HG03025 (cell line): Measurements from ENCODE around the gene CACNA1D.

Source experiments
- ATAC-seq: cut with Tn5 transposase; IDR thresholded peaks from one replicate; pipeline ENCODE4 v1.9.1; 2021; ENCODE audit warnings: mild to moderate bottlenecking, moderate library complexity; ENCODE audit not compliant: unreplicated experiment, low FRiP score

CACNA1D gene

DNA sequence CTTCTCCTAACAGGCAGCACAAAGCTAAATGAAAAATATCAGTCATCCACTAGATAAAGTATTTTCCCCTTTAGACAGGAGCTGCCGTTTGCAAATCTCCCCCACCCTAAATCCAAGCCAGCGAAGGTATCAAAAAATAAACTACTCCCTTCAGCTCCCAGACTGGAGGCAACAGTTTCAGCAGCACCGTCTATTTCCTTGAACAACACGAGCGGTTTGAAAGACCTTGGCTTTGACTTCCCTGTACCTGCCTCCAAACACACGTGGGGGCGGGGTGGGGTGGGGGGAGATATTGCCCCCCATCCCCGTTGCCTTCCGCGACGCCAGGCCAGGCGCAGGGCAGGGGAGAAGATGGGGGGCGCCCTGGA, 832 bp upstream of the CACNA1D start:
- no peak for ATAC-seq

DNA sequence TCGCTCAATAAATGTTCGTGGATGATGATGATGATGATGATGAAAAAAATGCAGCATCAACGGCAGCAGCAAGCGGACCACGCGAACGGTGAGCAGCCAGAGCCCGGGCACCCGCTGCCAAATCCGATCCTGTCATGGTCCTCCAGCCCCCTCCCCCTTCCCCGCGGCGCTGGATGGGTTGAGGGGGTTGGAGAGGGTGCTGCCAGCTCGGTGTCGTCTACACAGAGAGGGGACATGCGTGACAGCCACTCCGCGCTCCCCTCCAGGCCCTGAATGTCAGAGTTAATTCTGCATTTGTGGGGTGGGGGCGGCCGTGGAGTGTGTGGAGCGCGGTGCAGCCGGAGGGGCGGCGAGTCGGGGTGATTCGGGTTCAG, 722 bp downstream of the CACNA1D start:
- no peak for ATAC-seq

DNA sequence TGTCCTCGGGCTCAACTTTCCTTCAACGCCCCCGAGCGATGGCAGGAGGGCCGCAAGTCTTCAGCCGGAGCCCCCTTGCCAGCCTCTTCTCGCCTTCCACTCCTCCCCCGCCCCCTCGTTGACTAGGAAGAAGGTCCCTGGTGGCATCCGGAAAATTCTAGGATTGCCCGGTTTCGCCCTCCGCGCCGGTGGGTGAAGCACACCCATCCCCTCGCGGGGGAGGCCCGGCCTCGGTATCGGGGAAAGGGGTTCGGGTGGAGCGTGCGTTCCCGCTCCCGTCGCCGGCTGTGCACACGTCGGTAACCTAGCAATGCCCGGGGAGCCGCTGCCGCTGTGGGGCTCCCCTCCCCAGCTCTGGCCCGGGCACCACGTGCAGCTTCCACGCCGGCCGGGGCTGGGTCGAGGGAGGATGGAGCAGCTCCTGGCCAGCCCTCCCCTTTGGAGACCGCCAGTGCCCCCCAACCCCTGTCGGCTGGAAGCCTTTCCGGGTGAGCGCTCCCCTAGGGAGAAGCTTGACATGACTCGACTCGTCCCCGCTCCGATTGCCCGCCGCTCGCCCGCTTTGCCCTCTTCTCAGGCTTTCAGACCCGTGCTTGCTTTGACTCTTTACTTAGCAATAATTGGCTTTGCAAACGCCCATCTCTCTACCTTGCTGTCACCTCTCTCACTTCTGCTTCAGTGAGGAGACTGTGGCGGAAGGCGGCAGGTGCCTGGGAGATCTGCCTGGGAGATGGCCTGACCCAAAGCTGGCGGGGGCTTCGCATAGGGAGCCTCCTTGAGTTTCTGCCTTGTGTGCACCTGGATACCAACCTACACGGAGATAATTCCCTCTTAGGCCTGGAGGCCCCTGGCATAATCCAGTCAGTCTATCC, 1.3 kb downstream of the CACNA1D start:
- no peak for ATAC-seq

DNA sequence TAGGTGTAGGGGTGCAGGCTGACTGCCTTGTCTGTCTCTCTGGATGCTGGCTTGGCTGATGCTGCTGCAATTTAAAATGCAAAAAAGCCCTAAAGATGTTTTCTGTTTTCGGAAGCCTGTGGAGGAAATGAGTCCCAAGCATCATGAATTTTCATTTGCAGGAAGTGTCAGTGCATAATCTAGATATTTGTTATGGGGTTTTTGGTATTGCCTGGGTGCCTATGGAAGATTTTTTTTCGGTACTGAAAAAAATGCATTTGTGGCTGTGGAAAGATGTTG, 1.9 kb downstream of the CACNA1D start:
- ATAC-seq = no peak

DNA sequence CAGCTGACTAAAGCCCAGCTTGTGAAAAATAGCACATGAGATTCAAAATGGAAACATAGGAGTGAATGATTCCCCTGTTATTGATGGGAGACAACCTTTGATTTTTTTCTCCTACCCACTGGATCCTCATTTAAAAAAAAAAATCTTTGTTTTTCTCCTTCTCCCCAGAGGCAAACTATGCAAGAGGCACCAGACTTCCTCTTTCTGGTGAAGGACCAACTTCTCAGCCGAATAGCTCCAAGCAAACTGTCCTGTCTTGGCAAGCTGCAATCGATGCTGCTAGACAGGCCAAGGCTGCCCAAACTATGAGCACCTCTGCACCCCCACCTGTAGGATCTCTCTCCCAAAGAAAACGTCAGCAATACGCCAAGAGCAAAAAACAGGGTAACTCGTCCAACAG, 2.6 kb downstream of the CACNA1D start:
- no peak for ATAC-seq

DNA sequence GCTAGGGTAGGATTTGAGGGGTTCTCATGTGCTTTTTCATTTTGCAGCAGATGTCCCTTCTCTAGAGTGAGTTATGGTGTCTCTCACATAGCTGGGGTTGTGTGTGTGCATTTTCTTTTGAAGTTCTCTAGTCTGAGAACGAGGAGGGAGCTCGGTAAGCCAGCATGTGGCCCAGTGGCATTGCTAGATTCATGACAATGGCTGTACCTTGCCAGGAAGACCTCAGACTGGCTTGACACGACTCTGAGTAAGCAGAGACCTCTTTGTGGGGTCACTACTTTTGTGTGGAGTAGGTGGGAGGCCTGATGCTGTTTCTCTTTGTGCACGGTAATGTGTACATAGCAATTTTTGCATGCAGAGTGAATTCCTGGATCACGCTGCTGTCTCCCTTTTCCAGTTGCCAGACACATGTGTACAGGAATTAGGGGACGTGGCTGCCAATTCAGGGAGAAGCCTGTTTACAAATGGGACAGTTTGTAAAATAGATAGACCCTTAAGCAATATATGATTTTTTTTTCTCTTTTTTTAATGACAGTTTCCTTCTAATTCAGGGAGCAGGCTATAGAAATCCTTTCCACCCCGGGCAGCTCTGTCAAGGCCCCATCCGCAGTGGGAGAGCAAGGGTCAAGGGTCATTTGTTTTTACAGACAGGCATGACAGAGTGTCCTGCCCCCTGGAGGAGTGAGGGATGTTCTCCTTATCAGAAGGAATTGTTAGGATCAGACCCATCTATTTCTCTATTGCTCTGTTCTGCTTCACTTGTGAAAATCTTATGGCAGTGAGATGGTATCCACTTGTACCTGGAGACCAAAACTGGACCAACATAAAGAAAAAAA, 4.6 kb downstream of the CACNA1D start:
- ATAC-seq = no peak

DNA sequence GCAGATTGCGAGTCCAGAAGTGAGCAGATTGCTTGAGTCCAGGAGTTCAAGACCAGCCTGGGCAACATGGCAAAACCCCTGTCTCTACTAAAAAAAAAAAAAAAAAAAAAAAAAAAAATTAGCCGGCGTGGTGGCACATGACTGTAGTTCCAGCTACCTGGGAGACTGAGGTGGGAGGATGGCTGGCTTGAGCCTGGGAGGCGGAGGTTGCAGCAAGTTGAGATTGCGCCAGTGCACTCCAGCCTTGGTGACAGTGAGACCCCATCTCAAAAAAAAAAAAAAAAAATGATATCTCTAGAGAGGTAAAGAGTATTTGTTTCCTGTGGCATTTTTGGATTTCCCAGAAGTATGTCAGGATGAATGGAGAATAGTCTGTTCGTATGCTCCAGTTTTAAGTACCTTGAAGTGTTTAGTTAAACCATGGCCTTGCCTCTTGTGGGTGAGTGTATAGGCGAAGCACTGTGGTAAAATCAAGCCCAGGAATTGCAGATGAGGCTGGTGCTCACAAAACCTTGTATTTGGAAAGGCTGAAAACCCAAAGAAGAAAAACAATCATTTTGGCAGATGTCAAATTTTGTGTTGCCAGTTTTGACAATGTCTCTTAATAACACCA, 5.9 kb downstream of the CACNA1D start:
- no peak for ATAC-seq

DNA sequence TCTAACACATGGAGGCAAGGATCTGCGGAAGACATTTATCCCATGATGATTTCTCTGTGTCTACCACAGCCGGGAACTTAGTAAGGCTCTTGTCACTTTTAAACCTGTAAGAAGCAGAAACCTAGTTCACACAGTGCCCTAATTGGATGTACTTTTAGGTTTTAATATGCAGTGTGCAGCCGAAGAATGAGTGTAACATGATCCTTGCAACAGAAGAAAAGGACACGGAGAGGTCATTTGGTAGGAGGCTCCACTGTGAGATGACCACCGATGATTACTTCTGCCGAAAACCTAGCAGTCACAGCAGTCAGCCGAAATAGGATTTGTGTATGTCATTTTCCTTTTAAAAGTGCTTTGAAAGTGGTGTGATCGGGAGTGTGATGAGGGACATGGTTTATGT, 6.8 kb downstream of the CACNA1D start:
- no peak for ATAC-seq

DNA sequence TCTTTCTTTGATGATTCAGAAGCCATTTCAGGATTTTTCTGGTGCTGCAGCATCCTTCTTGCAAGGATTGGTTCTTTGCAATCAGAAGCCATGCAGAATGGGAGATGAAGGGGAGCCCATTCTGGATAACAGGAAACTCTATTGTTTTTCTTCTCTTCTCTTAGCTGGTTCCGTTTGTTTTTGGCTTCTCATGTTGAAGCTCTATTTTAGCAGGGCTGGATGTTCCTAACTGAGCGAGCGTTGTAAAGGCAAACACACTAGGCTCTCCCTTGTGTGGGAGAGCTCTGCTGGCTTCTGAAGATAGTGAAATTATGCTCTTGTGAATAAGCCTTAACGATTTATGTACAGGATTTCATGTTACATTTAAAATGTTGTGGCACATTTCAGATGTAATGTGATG, 8.3 kb downstream of the CACNA1D start:
- ATAC-seq = no peak

DNA sequence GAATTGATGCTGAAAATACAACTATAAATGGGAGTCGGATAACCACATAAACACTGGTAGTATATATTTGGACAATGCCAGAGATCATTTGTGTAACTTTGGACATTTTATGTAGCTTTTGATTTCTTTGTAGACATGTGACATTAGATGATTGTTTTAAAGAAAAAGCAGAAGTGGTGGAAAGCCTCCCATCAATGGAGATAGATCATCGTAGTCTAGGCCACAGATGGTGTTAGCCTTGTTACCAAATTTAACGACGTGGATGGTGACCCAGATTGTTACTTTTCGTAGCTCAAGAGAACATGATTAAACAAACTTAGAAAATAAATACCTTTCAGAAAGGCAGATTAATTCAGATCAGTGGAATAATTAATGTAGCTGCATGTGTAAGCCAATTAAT, 8.8 kb downstream of the CACNA1D start:
- ATAC-seq = no peak

DNA sequence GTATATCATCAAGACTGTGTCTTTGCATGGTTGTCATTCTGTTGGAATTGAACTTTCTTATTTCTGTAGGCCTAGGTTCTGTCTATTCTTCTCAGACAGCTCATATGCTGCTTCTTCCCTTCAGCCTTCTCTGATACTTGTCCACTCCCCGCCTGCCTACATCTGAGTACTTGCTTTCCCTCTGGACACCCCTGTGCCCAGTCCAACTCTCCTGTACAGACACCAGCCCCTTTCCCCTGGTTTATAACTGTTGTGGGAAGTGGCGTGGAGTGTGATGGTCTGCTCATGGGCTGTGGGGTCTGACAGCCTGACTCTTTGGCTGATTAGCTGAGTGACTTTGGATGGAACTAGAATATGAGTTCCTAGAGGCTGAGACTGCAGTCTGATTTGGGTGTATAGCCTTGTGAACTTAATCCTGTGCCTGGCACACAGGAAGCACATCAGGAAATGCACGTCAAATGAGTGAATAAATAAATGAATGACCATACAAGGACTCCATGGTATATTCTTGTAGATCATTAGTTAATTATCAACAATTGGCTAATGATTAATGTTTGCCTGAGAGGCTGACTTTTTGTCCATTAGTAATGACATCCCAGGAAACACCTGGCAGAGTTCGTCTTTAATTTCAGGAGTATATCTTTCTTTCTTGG, 11.8 kb downstream of the CACNA1D start:
- no peak for ATAC-seq

DNA sequence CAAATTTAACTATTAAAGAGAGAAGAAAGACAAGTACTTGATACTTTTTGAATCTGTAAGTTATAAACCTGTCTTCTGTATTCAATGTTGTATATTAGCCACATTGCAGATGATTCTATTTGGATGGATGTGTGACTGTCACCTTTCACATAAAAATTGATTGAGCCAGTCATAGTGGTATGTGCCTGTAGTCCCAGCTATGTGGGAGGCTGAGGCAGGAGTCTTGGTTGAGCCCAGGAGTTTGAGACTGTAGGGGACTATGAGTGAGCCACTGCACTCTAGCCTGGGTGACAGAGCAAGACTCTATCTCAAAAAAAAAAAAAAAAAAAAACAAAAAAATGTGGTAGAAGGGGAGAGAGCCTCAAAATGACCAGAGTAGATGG, 12.3 kb downstream of the CACNA1D start:
- no peak for ATAC-seq

DNA sequence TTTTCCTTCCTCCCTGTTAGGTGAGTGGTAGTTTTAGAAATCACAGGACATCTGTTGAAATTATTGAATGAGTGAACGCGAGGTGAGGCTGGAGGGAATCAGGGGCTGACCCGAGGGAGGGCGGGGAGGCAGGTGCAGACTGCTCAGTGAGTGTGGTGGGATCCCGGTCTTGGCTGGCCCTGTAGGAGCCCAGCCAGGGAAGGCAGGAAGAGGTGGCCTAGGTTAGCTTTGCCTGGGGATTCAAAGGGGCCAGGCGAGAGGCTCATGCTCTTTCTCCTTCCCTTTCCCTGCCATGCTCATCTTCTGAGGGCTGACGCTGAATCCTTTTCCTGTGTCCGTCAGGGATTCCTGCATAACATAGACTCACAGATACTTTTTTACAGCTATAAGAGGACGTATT, 15.1 kb downstream of the CACNA1D start:
- no peak for ATAC-seq

DNA sequence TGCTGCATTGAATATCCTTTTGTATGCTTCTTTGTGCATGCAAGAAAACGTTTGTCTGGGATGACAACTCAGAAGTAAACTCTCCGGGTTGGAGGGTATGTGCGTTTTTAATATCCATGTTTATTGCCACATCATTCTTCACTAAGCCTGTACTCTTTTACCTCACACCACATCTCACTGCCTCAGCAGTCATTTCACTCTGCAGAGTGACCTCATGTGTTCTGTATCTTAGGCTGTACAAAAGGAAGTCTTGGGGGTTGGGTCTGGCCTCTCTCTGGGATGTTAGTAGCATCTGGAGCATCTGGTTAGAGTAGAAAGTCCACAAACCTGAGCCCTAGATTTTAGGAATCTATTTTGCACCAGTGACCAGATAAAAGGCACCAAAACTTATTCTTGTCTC, 16.1 kb downstream of the CACNA1D start:
- ATAC-seq = no peak

DNA sequence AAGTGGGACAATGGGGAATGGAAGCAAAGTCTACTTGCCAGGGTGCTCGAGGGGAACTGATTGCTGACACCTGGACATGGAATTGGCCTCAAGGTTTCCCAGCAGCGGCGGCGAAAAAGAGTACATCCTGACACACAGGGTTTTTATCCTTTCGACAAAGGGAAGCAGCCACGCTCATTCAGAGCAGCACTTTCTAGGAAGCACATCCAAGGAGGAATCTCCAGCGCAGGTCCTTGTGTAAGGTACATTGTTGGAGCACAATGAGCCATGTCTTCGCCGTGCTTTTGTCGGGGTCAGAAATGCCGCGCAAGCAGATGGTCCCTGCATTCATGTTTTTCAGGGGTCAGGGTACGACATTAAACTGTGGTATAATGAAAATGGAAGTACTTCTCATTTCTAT, 16.8 kb downstream of the CACNA1D start:
- no peak for ATAC-seq

DNA sequence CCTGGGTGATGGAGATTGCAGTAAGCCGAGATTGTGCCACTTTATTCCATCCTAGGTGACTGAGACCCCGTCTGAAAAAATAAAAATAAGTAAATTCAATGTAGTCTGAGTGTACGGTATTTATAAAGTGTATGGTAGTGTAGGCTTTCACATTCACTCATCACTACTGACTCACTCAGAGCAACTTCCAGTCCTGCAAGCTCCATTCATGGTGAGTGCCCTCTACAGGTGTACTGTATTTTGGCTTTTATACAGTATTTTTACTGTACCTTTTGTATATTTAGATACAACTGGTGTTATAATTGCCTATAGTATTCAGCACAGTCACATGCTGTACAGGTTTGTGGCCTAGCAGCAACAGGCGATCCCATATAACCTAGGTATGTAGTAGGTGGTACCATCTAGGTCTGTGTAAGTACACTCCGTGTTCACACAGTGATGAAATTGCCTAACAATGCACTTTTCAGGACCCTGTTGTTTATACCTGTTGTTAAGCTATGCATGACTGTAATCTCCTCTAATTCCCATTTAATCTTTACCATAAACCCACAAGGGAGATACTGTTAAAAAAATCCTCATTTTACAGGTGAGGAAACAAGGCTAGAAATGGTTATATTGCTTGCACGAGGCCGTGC, 19.3 kb downstream of the CACNA1D start:
- no peak for ATAC-seq

DNA sequence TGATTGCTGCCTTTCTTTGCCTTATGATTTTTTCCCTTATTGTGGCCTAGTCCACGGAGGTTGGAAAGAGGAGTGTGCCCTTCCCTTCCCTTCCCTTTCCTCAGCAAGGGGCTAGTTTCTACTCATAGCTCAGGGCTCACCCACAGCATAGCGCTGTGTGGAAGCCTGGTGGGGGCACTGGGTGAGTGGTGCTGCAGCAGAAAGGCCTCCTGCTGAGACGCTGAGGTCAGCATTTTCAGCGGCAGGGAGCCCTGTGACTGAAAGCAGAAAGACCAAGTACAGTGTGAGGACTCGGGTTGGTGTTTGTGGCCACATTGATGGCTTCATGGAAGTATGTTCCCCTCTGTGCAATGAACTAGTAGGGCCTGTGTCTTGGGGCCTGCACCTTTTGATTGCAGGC, 21.9 kb downstream of the CACNA1D start:
- no peak for ATAC-seq

DNA sequence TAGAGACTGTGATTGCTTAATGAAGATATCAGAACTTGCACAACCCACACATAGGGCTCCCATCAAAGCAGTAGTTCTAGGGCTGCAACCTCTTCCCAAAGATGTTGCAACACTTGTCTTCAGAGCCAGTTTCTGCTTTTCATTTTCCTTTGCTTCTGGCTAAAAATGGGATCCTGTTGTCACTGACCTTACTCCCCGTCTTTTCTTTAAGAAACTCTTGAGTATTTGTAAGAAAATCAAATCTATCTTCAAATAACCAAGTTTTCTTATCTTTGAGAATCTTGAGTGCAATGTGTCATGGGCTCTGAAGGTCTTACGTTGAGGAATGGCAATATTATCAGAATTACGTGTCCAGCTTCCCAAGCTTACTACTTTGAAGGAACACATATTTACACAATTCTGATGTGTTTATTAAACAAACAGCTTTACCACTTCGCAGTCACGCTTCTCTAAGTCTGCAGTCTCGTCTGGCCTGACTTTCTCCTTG, 24.1 kb downstream of the CACNA1D start:
- no peak for ATAC-seq

DNA sequence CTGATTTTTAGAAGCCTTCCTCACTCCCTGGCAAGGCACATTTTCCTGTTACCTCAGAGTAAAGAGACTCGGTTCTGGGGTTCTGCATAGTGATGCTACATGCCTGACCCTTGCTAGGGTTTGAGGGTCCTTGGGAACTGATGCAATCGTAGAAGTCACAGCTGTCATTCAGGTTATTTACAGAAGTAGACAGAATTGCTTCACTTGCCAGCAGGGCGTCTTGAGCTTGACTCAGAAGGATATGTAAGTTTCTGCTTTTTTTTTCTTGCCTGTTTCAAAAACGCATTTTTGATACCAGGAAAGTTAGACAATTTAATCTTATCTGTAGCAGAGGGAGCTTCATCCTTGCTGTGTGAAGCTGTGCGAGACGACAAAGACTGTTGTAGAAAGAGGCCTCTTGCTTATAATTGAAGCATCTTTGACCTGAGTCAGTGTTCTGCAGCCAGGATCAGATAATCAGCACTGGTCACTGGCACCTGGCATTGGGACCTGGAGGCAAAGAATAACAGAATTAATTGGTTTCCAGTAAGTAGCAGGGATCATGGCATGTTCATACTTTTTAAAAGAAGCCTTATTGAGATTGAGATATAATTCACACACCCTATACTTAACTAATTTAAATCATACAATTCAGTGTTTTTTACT, 24.8 kb downstream of the CACNA1D start:
- ATAC-seq = no peak

DNA sequence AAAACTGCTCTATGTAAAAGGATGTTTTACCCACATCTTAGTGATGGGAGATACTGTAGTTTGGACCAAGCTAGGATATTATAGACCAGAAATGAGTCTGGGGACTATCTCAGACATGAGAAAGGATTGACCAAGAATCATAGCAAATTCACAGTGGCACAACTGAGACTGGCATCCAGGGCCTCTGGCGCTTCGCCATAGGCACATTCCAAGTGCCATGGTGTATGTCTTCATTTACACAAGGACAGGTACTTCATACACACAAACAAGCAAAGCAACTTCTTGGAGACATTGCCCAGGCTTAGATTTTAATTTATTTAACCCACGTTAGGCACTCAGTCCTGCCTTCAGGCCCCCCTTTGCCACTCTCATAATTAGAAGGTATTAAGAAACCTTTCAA, 28.9 kb downstream of the CACNA1D start:
- no peak for ATAC-seq
